Endothelial cell of umbilical vein (primary cell): ENCODE measurements around the gene PLAC8. TPM values are rescaled to one million over a fixed set of nuclear protein-coding genes. Genes with fewer than 3 reads are reported as not detected.
"Not testable (repeated sequence)": the region's sequence is repeated elsewhere in the genome, so short reads cannot be mapped to it uniquely, and the experiment has no call there.

Experiments
- BruUV-seq: library from RNA; stranded (reverse); fragments of 400-500 nt; replicated peaks from 2 replicates; lab custom pipeline; 2021; lab: Mats Ljungman, UMichigan
- CTCF ChIA-PET: fragments of 300-600, 350-600 bp; sonication (Branson Sonifier 250); formaldehyde crosslinking; loops from one replicate; lab custom pipeline; 2021; ENCODE audit warnings: antibody characterized with exemption, inconsistent platforms; lab: Charles Lee
- POLR2A ChIA-PET: fragments of 300-600, 350-600 bp; sonication (Branson Sonifier 250); formaldehyde crosslinking; loops from one replicate; lab custom pipeline; 2021; ENCODE audit warnings: antibody characterized with exemption, inconsistent platforms; lab: Charles Lee
- DNase-seq: peaks from one replicate; pipeline ENCODE4 v3.0.0-alpha.2; 2011; ENCODE audit warnings: low read depth, low spot score
- FAIRE-seq: peaks from 2 replicates; lab custom pipeline; 2011; peaks lifted over from hg19 to GRCh38; lab: Jason Lieb, UNC
- H2AFZ ChIP-seq: 2 replicates; pipeline ENCODE4 v1.6.0; 2012; ENCODE audit warnings: low read depth, low read length, control low read depth, inconsistent platforms
- H3K27ac ChIP-seq: 2 replicates; pipeline ENCODE4 v1.5.1; 2011; ENCODE audit warnings: low read depth, mild to moderate bottlenecking, control low read depth, low read length, moderate library complexity; ENCODE audit not compliant: insufficient read depth
- H3K27me3 ChIP-seq, 2 experiments: 2 replicates each; pipeline versions ENCODE4 v1.6.0 to v1.6.1; 2011; ENCODE audit warnings: low read length in 2 of 2, mixed read lengths in 1 of 2; ENCODE audit not compliant: control insufficient read depth in 2 of 2, insufficient read depth in 2 of 2
- H3K36me3 ChIP-seq, 2 experiments: 2 replicates in 1 of 2; 3 replicates in 1 of 2; pipeline ENCODE4 v1.5.1; 2011; ENCODE audit warnings: low read length in 2 of 2, mild to moderate bottlenecking in 1 of 2, moderate library complexity in 1 of 2; ENCODE audit not compliant: control insufficient read depth in 2 of 2, insufficient read depth in 2 of 2; ENCODE audit errors: extremely low read depth in 1 of 2
- H3K4me1 ChIP-seq: 3 replicates; pipeline ENCODE4 v1.5.1; 2011; ENCODE audit warnings: mild to moderate bottlenecking, low read length; ENCODE audit not compliant: control insufficient read depth, insufficient read depth; ENCODE audit errors: extremely low read depth
- H3K4me2 ChIP-seq: 2 replicates; pipeline ENCODE4 v1.6.1; 2011; ENCODE audit warnings: low read length, control low read depth, mixed read lengths; ENCODE audit not compliant: insufficient read depth
- H3K4me3 ChIP-seq, 3 experiments: fragments of 200-600 bp in 1 of 3; sonication (generic), shearing (Covaris generic) in 1 of 3; replicated peaks in 1 of 3; 2 replicates each; pipeline ENCODE4 v1.5.1; 2011 to 2016; ENCODE audit warnings: control low read depth in 3 of 3, low read length in 3 of 3, mild to moderate bottlenecking in 2 of 3, inconsistent platforms in 1 of 3, low read depth in 1 of 3, moderate library complexity in 1 of 3; ENCODE audit not compliant: insufficient read depth in 1 of 3
- H3K79me2 ChIP-seq: 2 replicates; pipeline ENCODE4 v1.6.0; 2012; ENCODE audit warnings: low read length, inconsistent platforms; ENCODE audit not compliant: control insufficient read depth, insufficient read depth
- H3K9ac ChIP-seq: replicated peaks from 2 replicates; pipeline ENCODE3; 2011; ENCODE audit warnings: low read length, control low read depth; ENCODE audit not compliant: insufficient read depth; ENCODE audit errors: extremely low read depth
- H3K9me1 ChIP-seq: replicated peaks from 3 replicates; pipeline ENCODE4 v1.6.0; 2011; ENCODE audit warnings: mild to moderate bottlenecking, low read length; ENCODE audit not compliant: control insufficient read depth, insufficient read depth; ENCODE audit errors: extremely low read depth
- H3K9me3 ChIP-seq: replicated peaks from 2 replicates; pipeline ENCODE4 v1.5.1; 2012; ENCODE audit warnings: low read length, inconsistent platforms; ENCODE audit not compliant: control insufficient read depth, insufficient read depth
- H4K20me1 ChIP-seq: replicated peaks from 2 replicates; pipeline ENCODE3; 2011; ENCODE audit warnings: mild to moderate bottlenecking, low read length; ENCODE audit not compliant: control insufficient read depth, insufficient read depth; ENCODE audit errors: extremely low read depth
- CTCF ChIP-seq, 2 donors: IDR thresholded peaks; 1 replicate in 1 of 2; 2 replicates in 1 of 2; pipeline ENCODE4 v1.5.1; 2011; ENCODE audit warnings: low read length in 2 of 2, mild to moderate bottlenecking in 2 of 2, moderate library complexity in 2 of 2, control low read depth in 1 of 2, inconsistent platforms in 1 of 2, low read depth in 1 of 2; ENCODE audit not compliant: insufficient read depth in 1 of 2; ENCODE audit errors: extremely low read depth in 1 of 2
- EZH2 ChIP-seq: IDR thresholded peaks from 2 replicates; pipeline ENCODE4 v1.6.1; 2012; ENCODE audit warnings: borderline replicate concordance, low read depth, mild to moderate bottlenecking, moderate library complexity, low read length, inconsistent platforms; ENCODE audit not compliant: severe bottlenecking
- FOS ChIP-seq: IDR thresholded peaks from 2 replicates; pipeline ENCODE4 v1.6.1; 2011; ENCODE audit warnings: mild to moderate bottlenecking, low read length, moderate library complexity, borderline replicate concordance; ENCODE audit not compliant: insufficient read depth
- GATA2 ChIP-seq: IDR thresholded peaks from 2 replicates; pipeline ENCODE4 v1.7.0; 2011; ENCODE audit warnings: low read depth, mild to moderate bottlenecking, moderate library complexity, mixed read lengths, low read length; ENCODE audit not compliant: insufficient read length, insufficient read depth
- JUN ChIP-seq: IDR thresholded peaks from 2 replicates; pipeline ENCODE4 v1.6.1; 2011; ENCODE audit warnings: borderline replicate concordance, low read depth; ENCODE audit not compliant: insufficient read length, insufficient read depth
- MAX ChIP-seq: IDR thresholded peaks from 2 replicates; pipeline ENCODE4 v1.6.1; 2011; ENCODE audit not compliant: insufficient read depth, insufficient read length
- MYC ChIP-seq: IDR thresholded peaks from one replicate; pipeline ENCODE4 v1.6.1; 2011; ENCODE audit warnings: mild to moderate bottlenecking, low read depth, low read length
- POLR2A ChIP-seq: IDR thresholded peaks from 2 replicates; pipeline ENCODE4 v1.6.1; 2012; ENCODE audit warnings: low read depth, mild to moderate bottlenecking, control low read depth, low read length
- POLR2AphosphoS5 ChIP-seq: IDR thresholded peaks from 2 replicates; pipeline ENCODE4 v1.6.1; 2012; ENCODE audit warnings: low read depth, mild to moderate bottlenecking, control low read depth, low read length, moderate library complexity; ENCODE audit not compliant: insufficient read depth
- dilution Hi-C: fragments of 300-500 bp; cut with MboI; formaldehyde crosslinking; loops from one replicate; pipeline ENCODE4 v1.15.0; 2019; ENCODE audit warnings: low sequenced_read_pairs; ENCODE audit not compliant: extremely low pct_ligation_motif_present
- intact Hi-C: fragments of 100-400 bp; cut with micrococcal nuclease; formaldehyde crosslinking; loops from one replicate; pipeline ENCODE4 v1.10.0; 2022
- polyA plus RNA-seq, 4 experiments: library from polyadenylated mRNA; depleted of rRNA in 3 of 4; stranded (reverse) in 3 of 4; unstranded in 1 of 4; fragments of >200 nt; gene quantifications; 2 replicates each; pipeline versions ENCODE4 v1.2.1 to v1.2.3, GENCODE V29; 2011 to 2012; ENCODE audit warnings: missing spikeins in 1 of 4
- total RNA-seq: library from RNA; stranded (reverse); gene quantifications from 2 replicates; pipeline ENCODE4 v1.2.3, GENCODE V29; 2021

The PLAC8 gene
- total and polyA plus RNA-seq, 2 donors (not counting 3 experiments of a cell fraction or from before 2014, with no cell fraction given): 4.9 to 5.7 TPM

GRCh38 chr4:83089410-83090157 is 24.9 kb downstream of the PLAC8 start:
- H3K79me2 ChIP-seq: no peaks in the 10 kb centered on the region
- no peaks in the 10 kb centered on the region for H3K27me3 ChIP-seq
- FAIRE-seq (no peak), DNase-seq (no peak)
- TF ChIP-seq FOS: no peak
- TF ChIP-seq MAX: no peak
- TF ChIP-seq MYC: no peak
- no peak for TF ChIP-seq JUN
- no peak for TF ChIP-seq EZH2
- TF ChIP-seq CTCF (IDR thresholded peaks at IDR 0.05; ENCODE audit: extremely low read depth in 1 of 2, insufficient read depth in 1 of 2, low read depth in 1 of 2, low read length in 2 of 2): no peak
- TF ChIP-seq POLR2A: no peak
- no peak for TF ChIP-seq POLR2AphosphoS5
- no peak for TF ChIP-seq GATA2
- no peak overlapping the region for H3K4me3 ChIP-seq
- POLR2A ChIA-PET: no interaction called here
- H4K20me1 ChIP-seq: no peaks in the 10 kb centered on the region
- CTCF ChIA-PET: interaction anchor here (1.2 kb wide), 2 partner anchors 15 to 162 kb away, joined by 3 to 4 read pairs; no protein-coding TSS in a partner anchor
- no peaks in the 10 kb centered on the region for H3K36me3 ChIP-seq
- H3K27ac ChIP-seq: no peak overlapping the region
- no peak overlapping the region for H2AFZ ChIP-seq
- no peaks in the 10 kb centered on the region for H3K9me3 ChIP-seq
- dilution Hi-C loops (no loop called here), intact Hi-C loops (no loop called here)
- no TSS peak for BruUV-seq
- H3K9ac ChIP-seq: no peak overlapping the region
- peaks cover 13% of the 10 kb centered on the region for H3K4me1 ChIP-seq
- no peak overlapping the region for H3K4me2 ChIP-seq
- no peaks in the 10 kb centered on the region for H3K9me1 ChIP-seq

- CTCF ChIA-PET: interaction anchor here (0.6 to 2.5 kb wide), 5 partner anchors 8 to 175 kb away, joined by 4 to 9 read pairs (median 5); no protein-coding TSS in a partner anchor
- H3K9ac ChIP-seq, H3K36me3 ChIP-seq, intact Hi-C loops, H3K4me3 ChIP-seq, H3K79me2 ChIP-seq, FAIRE-seq, H2AFZ ChIP-seq, BruUV-seq, DNase-seq, H3K27me3 ChIP-seq, H3K9me3 ChIP-seq, H3K27ac ChIP-seq, POLR2A ChIA-PET, H3K9me1 ChIP-seq, dilution Hi-C loops, H3K4me1 ChIP-seq, H4K20me1 ChIP-seq, H3K4me2 ChIP-seq: not testable (repeated sequence)
Measured at GRCh38 chr4:83084956-83085355, 29.6 kb downstream of the PLAC8 start.
